ENCODE data around the gene CDH13.

CDH13 gene

DNA sequence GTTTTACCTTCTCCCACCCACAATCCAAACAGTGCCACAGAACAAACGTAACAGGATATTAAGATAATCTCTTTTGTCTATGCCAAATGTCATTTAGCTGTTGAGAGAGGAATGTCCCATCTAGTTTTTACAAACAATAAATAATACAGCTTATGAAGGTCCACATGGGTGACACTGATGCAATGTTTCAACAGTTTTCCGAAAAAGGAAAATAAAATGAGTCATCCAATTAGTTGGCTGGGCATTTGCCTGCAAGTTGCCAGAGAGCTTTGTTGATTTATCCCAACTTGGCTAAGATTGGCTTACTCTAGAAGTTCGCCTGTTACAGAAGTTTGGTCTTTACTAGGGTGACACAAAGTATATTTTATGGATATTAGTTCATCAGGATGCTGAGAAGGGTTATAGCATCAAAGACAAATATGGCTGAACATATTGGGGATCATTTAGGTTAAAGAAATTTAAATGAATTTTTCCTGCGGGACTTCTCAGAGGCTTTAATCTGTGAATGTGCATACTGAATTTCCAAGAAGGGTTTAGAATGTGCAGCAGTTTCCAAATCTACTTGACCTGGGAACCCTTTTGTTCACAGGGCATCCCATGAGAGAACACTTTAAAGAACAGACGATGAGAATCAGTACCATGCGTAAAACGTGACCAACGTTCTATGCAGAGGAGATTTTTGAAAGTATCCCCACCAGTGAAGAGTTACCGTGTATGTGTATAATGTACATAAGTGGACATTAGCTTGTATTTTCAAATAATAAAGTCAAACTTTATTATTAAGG is 73.1 kb downstream of the CDH13 start:
- peak overlapping the region; percentile 44 for H3K27ac ChIP-seq (ENCODE audit: extremely low read depth, low read depth, low read length)
- H3K4me3 ChIP-seq (ENCODE audit: low read depth, low read length): no peak overlapping the region
- H3K36me3 ChIP-seq (ENCODE audit: control insufficient read depth in 2 of 2, insufficient read depth in 1 of 2, low read length in 2 of 2): no peaks in the 10 kb centered on the region
- TF ChIP-seq, protein P1, sequence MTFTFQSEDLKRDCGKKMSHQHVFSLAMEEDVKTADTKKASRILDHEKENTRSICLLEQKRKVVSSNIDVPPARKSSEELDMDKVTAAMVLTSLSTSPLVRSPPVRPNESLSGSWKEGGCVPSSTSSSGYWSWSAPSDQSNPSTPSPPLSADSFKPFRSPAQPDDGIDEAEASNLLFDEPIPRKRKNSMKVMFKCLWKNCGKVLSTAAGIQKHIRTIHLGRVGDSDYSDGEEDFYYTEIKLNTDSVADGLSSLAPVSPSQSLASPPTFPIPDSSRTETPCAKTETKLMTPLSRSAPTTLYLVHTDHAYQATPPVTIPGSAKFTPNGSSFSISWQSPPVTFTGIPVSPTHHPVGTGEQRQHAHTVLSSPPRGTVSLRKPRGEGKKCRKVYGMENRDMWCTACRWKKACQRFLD (tag by site-specific recombination; IDR thresholded peaks at IDR 0.05): no peak
- TF ChIP-seq ZNF335 (tag by site-specific recombination; conservative IDR thresholded peaks at IDR 0.05) (peak; percentile 77), ZNF76 (tag by site-specific recombination; IDR thresholded peaks at IDR 0.05; ENCODE audit: borderline replicate concordance, low read depth) (no peak)
- TF ChIP-seq, protein P2, sequence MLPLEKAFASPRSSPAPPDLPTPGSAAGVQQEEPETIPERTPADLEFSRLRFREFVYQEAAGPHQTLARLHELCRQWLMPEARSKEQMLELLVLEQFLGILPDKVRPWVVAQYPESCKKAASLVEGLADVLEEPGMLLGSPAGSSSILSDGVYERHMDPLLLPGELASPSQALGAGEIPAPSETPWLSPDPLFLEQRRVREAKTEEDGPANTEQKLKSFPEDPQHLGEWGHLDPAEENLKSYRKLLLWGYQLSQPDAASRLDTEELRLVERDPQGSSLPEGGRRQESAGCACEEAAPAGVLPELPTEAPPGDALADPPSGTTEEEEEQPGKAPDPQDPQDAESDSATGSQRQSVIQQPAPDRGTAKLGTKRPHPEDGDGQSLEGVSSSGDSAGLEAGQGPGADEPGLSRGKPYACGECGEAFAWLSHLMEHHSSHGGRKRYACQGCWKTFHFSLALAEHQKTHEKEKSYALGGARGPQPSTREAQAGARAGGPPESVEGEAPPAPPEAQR (tag by site-specific recombination; IDR thresholded peaks at IDR 0.05): no peak
- TF ChIP-seq, protein P3, sequence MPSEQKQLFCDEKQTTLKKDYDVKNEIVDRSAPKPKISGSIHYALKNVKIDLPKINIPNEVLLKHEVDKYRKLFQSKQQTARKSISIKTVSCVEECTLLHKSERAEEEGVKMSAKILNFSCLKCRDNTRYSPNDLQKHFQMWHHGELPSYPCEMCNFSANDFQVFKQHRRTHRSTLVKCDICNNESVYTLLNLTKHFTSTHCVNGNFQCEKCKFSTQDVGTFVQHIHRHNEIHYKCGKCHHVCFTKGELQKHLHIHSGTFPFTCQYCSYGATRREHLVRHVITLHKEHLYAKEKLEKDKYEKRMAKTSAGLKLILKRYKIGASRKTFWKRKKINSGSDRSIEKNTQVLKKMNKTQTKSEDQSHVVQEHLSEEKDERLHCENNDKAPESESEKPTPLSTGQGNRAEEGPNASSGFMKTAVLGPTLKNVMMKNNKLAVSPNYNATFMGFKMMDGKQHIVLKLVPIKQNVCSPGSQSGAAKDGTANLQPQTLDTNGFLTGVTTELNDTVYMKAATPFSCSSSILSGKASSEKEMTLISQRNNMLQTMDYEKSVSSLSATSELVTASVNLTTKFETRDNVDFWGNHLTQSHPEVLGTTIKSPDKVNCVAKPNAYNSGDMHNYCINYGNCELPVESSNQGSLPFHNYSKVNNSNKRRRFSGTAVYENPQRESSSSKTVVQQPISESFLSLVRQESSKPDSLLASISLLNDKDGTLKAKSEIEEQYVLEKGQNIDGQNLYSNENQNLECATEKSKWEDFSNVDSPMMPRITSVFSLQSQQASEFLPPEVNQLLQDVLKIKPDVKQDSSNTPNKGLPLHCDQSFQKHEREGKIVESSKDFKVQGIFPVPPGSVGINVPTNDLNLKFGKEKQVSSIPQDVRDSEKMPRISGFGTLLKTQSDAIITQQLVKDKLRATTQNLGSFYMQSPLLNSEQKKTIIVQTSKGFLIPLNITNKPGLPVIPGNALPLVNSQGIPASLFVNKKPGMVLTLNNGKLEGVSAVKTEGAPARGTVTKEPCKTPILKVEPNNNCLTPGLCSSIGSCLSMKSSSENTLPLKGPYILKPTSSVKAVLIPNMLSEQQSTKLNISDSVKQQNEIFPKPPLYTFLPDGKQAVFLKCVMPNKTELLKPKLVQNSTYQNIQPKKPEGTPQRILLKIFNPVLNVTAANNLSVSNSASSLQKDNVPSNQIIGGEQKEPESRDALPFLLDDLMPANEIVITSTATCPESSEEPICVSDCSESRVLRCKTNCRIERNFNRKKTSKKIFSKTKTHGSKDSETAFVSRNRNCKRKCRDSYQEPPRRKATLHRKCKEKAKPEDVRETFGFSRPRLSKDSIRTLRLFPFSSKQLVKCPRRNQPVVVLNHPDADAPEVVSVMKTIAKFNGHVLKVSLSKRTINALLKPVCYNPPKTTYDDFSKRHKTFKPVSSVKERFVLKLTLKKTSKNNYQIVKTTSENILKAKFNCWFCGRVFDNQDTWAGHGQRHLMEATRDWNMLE (tag by site-specific recombination; conservative IDR thresholded peaks at IDR 0.05; ENCODE audit: low read depth): 0 out of 2 replicates have a peak, but pooled peaks have one; percentile 39
- no peaks in the 10 kb centered on the region for H3K9me3 ChIP-seq (ENCODE audit: control insufficient read depth, insufficient read depth, low read depth, low read length)
- POLR2A ChIA-PET: no interaction called here
- peaks cover 3% of the 10 kb centered on the region; the same call in 1 of the 2 replicates for H3K4me1 ChIP-seq (ENCODE audit: control insufficient read depth, insufficient read depth, low read length)
- CTCF ChIA-PET: interaction anchor here (0.6 to 1.6 kb wide), 4 partner anchors 10 to 638 kb away, joined by 3 to 6 read pairs (median 3); no protein-coding TSS in a partner anchor

DNA sequence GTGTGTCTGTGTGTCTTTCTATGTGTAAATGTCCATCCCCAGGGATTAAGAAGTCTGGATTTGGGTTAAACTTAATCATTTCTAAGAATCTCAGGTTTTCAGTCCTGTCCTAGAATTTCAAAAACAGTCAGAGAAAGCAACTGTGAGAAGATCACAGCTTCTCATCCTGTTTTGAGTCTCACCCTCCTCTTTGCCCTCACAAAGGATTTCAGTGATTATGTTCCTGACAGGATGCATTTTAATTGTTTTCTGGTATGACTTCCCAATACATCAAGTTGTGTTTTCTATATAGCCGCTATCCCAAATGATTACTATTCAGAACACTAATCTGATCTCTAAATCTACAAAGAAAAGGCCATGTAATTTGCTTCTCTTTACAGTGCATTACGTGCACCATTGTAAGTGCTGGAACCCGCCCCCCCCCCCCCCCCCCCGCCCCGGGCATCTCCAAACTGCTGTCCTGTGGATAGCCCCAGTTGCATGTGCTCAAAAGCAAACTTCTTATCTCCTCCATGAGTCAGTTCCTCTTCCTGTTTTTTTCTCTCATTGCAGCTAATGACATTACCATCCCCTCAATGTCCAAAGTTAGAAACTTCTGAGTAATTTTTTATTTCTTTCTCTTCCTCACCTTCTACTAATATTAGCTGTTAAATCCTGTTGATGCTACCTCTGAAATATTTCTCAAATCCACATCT is 73.9 kb downstream of the CDH13 start:
- POLR2A ChIA-PET: no interaction called here
- no peaks in the 10 kb centered on the region for H3K9me3 ChIP-seq (ENCODE audit: control insufficient read depth, insufficient read depth, low read depth, low read length)
- no peaks in the 10 kb centered on the region for H3K36me3 ChIP-seq (ENCODE audit: control insufficient read depth in 2 of 2, insufficient read depth in 1 of 2, low read length in 2 of 2)
- peaks cover 3% of the 10 kb centered on the region; the same call in 1 of the 2 replicates for H3K4me1 ChIP-seq (ENCODE audit: control insufficient read depth, insufficient read depth, low read length)
- CTCF ChIA-PET: interaction anchor here (0.7 kb wide), 1 partner anchor 61 kb away, joined by 3 read pairs; no protein-coding TSS in a partner anchor
- H3K27ac ChIP-seq (ENCODE audit: extremely low read depth, low read depth, low read length): no peak overlapping the region; the same call in 1 of the 2 replicates
- H3K4me3 ChIP-seq (ENCODE audit: low read depth, low read length): no peak overlapping the region
- TF ChIP-seq ZNF266 (tag by site-specific recombination; IDR thresholded peaks at IDR 0.05; ENCODE audit: low read depth) (no peak), ZNF830 (tag by site-specific recombination; IDR thresholded peaks at IDR 0.05; ENCODE audit: low read depth) (no peak), ZNF416 (tag by site-specific recombination; IDR thresholded peaks at IDR 0.05) (no peak), ZNF560 (tag by site-specific recombination; IDR thresholded peaks at IDR 0.05; ENCODE audit: borderline replicate concordance) (no peak), ZNF324 (tag by site-specific recombination; IDR thresholded peaks at IDR 0.05) (no peak), YY1 (tag by site-specific recombination; IDR thresholded peaks at IDR 0.05) (no peak), FEZF1 (tag by site-specific recombination; IDR thresholded peaks at IDR 0.05) (no peak), ZNF510 (tag by site-specific recombination; IDR thresholded peaks at IDR 0.05; ENCODE audit: insufficient replicate concordance) (no peak), KLF16 (tag by site-specific recombination; IDR thresholded peaks at IDR 0.05) (no peak)
- TF ChIP-seq, protein P4, sequence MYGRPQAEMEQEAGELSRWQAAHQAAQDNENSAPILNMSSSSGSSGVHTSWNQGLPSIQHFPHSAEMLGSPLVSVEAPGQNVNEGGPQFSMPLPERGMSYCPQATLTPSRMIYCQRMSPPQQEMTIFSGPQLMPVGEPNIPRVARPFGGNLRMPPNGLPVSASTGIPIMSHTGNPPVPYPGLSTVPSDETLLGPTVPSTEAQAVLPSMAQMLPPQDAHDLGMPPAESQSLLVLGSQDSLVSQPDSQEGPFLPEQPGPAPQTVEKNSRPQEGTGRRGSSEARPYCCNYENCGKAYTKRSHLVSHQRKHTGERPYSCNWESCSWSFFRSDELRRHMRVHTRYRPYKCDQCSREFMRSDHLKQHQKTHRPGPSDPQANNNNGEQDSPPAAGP (tag by site-specific recombination; IDR thresholded peaks at IDR 0.05): no peak
- TF ChIP-seq, protein P5, sequence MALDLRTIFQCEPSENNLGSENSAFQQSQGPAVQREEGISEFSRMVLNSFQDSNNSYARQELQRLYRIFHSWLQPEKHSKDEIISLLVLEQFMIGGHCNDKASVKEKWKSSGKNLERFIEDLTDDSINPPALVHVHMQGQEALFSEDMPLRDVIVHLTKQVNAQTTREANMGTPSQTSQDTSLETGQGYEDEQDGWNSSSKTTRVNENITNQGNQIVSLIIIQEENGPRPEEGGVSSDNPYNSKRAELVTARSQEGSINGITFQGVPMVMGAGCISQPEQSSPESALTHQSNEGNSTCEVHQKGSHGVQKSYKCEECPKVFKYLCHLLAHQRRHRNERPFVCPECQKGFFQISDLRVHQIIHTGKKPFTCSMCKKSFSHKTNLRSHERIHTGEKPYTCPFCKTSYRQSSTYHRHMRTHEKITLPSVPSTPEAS (tag by site-specific recombination; IDR thresholded peaks at IDR 0.05): no peak
- TF ChIP-seq, protein P6, sequence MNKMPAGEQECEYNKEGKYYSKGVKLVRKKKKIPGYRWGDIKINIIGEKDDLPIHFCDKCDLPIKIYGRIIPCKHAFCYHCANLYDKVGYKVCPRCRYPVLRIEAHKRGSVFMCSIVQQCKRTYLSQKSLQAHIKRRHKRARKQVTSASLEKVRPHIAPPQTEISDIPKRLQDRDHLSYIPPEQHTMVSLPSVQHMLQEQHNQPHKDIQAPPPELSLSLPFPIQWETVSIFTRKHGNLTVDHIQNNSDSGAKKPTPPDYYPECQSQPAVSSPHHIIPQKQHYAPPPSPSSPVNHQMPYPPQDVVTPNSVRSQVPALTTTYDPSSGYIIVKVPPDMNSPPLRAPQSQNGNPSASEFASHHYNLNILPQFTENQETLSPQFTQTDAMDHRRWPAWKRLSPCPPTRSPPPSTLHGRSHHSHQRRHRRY (tag by site-specific recombination; IDR thresholded peaks at IDR 0.05): no peak
- TF ChIP-seq, protein P7, sequence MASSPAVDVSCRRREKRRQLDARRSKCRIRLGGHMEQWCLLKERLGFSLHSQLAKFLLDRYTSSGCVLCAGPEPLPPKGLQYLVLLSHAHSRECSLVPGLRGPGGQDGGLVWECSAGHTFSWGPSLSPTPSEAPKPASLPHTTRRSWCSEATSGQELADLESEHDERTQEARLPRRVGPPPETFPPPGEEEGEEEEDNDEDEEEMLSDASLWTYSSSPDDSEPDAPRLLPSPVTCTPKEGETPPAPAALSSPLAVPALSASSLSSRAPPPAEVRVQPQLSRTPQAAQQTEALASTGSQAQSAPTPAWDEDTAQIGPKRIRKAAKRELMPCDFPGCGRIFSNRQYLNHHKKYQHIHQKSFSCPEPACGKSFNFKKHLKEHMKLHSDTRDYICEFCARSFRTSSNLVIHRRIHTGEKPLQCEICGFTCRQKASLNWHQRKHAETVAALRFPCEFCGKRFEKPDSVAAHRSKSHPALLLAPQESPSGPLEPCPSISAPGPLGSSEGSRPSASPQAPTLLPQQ (tag by site-specific recombination; IDR thresholded peaks at IDR 0.05): no peak

All from HEK293 (cell line).